ENCODE results near the gene ATF7.

DNA sequence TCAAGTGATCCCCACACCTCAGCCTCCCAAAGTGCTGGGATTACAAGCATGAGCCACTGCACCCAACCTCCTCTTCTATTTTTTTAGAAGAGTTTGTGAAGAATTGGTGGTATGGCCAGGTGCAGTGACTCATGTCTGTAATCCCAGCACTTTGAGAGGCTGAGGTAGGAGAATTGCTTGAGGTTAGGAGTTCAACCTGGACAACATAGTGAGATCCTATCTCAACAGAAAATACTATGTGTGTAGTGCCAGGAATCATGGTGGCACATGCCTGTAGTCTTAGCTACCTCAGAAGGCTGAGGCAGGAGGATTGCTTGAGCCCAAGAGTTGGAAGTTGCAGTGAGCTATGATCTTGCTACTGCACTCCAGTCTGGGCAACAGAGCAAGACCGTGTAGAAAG is 5.5 kb upstream of the ATF7 start:
- TF ChIP-seq, protein P1, sequence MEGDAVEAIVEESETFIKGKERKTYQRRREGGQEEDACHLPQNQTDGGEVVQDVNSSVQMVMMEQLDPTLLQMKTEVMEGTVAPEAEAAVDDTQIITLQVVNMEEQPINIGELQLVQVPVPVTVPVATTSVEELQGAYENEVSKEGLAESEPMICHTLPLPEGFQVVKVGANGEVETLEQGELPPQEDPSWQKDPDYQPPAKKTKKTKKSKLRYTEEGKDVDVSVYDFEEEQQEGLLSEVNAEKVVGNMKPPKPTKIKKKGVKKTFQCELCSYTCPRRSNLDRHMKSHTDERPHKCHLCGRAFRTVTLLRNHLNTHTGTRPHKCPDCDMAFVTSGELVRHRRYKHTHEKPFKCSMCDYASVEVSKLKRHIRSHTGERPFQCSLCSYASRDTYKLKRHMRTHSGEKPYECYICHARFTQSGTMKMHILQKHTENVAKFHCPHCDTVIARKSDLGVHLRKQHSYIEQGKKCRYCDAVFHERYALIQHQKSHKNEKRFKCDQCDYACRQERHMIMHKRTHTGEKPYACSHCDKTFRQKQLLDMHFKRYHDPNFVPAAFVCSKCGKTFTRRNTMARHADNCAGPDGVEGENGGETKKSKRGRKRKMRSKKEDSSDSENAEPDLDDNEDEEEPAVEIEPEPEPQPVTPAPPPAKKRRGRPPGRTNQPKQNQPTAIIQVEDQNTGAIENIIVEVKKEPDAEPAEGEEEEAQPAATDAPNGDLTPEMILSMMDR (conservative IDR thresholded peaks at IDR 0.05; ENCODE audit: low read depth, low read length) = no peak
- TF ChIP-seq RAD21 (IDR thresholded peaks at IDR 0.05; ENCODE audit: low read length) = no peak
- TF ChIP-seq SMC3 (IDR thresholded peaks at IDR 0.05; ENCODE audit: low read depth, low read length) = no peak

All from IMR-90 (cell line).